T-helper 2 cell (primary cell): ENCODE results near the gene DEFB124.
"Not testable (repeated sequence)": the region's sequence is repeated elsewhere in the genome, so short reads cannot be mapped to it uniquely, and the experiment has no call there.

Experiments used
- DNase-seq, 5 experiments: peaks; one replicate each; pipeline versions ENCODE4 v3.0.0 to v3.0.0-alpha.2; 2012 to 2022

Gene DEFB124

DNA sequence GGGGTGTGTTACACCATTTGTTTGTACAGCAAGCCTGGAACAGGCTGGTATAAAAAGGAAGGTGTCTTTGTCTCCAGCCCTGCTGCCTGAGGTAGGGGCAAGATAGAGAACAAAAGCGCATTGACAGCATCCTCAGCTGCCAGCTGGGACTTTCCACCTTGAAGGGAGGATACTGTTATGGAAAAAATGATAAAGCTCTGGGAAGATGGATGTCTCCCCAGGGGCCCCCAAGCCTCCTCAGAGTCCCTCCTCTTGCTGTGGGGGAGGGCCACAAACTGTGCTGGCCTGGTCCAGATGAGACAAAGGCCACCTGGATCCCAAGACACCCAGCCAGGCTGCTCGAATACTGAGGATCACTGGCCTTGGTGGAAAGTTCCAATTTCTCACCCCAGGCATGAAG, 13.2 kb upstream of the DEFB124 start:
- DNase-seq = no peak

DNA sequence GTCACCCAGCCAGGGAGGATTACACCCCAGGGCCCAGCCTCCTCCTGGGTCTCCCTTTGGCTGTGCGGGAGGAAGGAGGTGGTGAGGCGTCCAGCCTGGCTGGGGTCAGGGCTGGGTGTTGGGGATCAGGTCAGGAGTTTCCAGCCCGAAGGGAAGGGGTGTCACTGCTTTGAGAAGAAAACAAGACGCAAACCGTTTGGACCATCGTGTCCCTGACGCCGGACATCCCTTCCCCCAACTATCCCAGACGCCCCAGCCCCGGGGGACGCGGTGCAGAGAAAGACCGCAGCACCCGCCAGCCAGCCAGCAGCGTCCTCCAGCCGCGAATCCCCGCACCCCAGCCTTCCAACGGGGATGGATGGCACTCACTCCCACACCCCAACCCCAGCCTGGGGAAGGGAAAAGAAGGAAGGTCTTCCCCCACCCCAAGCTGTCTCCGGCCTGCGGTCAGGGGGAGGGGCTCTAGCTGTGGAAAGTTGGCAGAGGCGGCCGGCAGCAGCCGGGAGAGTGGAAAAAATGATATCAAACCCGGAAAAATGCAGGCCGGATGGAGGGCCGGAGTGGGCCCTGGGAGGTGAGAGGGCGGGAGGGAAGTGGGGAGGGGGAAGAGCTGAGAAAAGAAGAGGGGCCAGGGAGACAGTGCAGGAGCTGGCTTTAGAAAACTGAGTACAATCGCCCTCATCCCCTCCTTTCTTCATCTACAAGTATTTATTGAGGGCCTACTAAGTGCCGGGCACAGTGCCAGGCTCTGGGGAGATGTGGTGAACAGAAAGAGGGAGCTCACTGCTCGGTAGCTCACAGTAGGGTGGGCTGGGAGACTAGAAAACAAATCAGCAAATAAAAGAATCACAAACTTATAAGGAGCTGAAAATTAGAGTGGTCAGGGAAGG, 10.8 kb upstream of the DEFB124 start:
- DNase-seq = no peak

DNA sequence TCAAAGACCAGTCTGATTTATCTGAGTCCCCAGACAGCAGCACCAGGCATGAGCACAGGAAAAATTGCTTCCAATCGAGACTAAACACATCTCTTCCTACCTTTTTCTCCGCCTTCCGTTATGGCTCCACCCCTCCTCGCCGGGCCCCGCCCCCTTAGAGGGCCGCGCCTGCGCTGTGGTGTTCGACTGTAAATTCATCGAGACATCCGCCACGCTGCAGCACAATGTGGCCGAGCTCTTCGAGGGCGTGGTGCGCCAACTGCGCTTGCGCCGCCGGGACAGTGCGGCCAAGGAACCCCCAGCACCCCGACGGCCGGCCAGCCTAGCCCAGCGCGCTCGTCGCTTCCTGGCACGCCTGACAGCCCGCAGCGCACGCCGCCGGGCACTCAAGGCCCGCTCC, 9.1 kb upstream of the DEFB124 start:
- DNase-seq = no peak

DNA sequence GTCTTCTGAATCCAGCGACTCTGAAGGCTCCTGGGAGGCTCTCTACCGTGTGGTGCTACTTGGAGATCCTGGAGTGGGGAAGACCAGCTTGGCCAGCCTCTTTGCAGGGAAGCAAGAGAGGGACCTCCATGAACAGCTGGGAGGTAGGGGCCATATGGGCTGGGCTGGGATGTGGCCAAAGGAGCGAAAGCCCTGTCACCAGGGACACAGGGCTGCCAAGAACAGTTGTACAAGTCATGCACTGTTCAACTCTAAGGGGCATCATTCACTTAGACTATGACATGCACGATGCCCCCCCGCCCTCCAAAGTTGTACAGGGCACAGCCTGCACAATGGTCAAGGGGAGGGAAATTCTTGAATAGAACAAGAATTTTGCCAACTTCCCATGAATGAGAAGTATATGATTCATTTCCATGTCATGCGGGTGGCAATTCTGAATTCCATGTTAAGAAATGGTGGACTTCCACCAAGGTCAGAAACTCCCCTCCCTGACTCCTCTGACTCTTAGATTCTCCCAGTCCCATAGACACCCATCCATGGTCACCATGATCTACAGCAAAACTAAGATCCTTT, 1.8 kb upstream of the DEFB124 start:
- no peak for DNase-seq

DNA sequence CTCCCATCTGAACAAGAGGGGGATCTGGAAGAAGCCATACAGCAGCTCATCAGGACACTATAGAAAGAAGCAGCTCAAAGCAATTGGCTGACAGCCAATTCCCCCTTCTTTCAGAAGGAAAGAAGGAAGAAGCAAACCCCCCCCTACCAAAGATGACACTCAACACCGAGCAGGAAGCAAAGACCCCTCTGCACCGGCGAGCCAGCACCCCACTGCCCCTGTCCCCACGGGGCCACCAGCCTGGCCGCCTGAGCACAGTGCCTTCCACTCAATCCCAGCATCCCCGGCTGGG, 1.3 kb upstream of the DEFB124 start:
- DNase-seq = no peak

DNA sequence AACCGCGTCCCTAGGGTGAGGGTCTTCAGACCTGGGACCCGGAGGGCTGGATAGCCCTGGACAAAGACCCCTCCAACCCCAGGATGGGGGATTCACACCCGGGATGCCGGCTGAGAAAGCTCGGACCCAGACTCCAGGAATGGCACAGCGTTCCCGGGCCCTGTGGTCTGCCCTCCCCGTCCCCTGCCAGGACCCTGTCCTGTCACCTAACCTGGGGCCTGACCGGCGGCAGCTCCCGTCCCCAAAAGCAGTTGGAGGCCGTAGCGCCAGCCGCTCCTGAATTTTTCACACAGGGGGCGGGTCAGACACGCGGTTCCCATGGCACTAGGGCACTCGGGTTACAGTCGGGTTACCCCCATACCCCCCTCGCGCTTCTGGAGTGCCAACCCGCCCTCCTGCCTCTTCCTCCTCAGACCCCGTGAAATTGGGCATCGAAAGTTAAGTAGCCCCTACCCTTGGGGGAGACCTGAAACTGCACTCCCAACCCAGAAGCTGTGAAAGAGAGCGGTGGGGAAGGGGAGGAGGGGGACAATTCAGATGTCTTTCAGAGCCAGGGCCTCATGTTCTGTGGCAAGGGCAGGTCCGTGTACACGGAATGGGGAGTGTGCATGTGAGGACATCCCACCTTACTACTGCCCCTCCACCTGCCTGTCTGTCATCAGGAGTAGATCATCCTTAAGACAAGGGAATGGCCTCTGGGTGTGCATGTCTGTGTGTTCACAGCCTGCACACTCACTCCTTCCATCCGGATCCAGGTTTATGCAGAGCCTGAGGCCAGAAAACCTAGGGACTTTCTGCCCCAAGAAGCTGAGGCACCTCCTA, 756 bp upstream of the DEFB124 start:
- DNase-seq = no peak

DNA sequence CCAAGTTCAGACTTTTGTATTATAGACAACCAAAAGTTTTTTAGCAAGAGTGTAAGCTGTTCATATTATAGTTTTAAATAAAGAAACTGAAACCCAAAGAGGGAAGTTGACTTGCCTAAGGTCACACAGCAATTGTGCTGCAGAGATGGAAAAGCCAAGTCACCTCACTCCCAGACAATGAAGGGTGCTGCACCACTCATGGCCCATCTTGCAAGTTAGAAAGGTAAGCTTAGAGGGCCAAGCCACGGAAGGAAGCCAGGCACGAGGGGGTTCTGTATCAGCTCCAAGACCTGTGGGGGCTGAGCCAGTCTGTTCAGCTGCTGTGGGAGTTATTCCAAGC, 860 bp downstream of the DEFB124 start:
- no peak for DNase-seq

DNA sequence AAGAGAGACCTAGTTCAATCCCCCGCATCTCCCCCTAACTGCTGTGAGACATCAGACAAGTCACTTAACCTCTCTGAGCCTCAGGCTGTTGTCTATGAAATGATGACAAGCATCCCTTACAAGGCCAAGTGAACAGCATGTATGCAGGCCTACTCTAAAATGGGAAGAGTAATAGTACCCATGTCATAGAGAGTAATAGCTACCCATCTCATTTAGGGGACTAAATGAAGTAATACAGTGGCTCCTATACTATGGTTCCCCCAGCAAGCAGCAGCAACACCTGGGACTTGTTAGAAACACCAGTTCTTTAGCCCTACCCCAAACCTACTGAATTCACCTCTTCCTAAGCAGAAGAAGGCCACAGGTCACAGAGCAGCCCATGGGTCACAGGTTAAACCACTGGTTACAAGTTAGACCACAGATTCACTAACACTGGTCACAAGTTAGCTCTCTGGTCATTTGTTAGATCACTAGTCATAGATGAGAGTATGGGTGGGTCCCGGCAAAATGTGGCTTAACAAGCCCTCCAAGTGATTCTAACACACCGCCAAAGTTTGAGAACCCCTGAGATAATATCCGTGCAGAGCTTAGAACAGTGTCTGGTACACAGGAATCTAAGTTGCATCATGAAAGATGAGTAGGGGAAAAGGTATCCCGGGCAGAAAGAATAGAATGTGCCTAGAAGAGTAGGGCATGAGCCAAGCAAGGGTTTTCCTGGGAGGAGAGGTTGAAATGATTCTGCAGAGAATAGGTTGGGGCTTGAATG, 1.4 kb downstream of the DEFB124 start:
- no peak for DNase-seq

DNA sequence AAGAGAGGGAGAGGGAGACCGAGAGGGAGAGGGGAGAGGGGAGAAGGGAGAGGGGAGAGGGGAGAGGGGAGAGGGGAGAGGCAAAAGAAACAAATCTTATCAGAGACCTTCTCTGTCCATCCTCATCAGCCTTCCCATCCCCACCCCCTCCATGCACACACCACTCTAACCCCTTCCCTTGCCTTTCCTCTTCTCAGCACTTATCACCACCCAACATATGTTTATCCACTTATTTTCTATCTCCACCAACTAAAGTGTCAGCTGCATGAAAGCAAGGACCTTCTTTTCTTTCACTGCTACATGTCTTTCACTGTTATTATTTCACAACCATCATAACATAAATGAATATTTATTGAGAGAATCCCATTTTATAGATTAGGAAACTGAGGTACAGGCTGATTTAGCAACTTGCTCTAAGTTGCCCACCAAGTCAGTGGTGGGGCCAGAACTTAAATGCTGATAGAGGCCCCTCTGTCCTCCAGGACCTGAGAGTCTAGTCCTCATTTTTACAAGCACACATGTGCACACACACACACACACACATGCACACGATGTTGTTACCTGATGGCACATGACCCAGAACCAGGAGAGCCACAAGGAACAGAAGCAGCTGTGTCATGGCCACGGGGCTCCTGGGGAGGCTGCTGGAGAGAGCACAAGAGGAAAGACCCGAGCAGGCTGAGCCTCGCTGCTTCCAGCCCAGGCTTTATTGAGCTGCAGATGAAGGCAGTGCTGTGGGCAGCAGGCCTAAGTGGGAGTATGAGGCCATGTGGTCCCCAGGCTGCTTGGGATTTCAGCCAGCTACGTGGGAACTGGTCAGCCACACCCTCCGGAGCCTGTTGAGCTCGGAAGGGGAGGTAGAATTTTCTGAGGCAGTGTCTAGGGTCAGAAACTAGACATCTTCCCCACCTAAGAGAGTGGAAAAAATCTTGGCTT, 2.3 kb downstream of the DEFB124 start:
- no peak for DNase-seq

DNA sequence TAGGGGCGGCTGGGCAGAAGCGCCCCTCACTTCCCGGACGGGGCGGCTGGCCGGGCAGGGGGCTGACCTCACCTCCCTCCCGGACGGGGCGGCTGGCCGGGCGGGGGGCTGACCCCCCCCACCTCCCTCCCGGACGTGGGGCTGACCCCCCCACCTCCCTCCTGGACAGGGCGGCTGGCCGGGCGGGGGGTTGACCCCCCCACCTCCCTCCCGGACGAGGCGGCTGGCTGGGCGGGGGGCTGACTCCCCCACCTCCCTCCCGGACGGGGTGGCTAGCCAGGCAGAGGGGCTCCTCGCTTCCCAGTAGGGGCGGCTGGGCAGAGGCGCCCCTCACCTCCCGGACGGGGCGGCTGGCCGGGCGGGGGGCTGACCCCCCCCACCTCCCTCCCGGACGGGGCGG, 4.0 kb downstream of the DEFB124 start:
- DNase-seq = not testable (repeated sequence)

DNA sequence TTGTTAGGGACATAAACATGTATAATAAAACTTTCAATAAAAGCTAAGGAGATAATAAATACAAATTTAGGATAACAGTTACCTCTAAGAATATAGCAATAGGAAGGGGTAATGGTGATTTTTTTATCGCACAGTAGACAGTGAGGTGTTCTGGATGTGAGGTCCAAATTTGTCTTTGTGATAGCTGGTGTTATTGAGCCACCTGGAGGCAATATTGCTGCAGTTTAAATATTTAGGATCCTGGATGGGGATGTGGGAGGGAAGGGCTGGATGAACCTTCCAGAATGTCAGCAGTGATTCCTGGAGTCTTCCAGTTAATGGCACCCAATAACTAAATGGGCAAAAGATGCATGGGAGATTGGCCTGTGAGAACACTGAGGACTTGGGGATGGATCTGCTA, 20.6 kb downstream of the DEFB124 start:
- no peak for DNase-seq

DNA sequence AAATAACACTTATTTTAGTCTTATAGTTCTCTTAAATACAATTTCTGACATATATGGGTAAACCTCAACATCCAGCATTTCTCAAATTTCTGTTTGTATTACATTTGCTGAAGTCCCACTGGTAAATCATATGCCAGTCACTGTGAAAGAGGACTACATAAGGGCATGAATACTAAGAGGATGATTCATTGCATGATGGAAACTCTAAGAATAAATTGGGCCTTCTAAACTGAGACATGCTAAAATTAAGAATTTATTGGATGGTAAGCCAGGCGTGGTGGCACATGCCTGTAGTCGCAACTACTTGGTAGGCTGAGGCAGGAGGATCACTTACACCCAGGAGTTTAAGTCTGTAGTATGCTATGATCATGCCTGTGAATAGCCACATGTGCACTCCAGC, 22.4 kb downstream of the DEFB124 start:
- DNase-seq = no peak

DNA sequence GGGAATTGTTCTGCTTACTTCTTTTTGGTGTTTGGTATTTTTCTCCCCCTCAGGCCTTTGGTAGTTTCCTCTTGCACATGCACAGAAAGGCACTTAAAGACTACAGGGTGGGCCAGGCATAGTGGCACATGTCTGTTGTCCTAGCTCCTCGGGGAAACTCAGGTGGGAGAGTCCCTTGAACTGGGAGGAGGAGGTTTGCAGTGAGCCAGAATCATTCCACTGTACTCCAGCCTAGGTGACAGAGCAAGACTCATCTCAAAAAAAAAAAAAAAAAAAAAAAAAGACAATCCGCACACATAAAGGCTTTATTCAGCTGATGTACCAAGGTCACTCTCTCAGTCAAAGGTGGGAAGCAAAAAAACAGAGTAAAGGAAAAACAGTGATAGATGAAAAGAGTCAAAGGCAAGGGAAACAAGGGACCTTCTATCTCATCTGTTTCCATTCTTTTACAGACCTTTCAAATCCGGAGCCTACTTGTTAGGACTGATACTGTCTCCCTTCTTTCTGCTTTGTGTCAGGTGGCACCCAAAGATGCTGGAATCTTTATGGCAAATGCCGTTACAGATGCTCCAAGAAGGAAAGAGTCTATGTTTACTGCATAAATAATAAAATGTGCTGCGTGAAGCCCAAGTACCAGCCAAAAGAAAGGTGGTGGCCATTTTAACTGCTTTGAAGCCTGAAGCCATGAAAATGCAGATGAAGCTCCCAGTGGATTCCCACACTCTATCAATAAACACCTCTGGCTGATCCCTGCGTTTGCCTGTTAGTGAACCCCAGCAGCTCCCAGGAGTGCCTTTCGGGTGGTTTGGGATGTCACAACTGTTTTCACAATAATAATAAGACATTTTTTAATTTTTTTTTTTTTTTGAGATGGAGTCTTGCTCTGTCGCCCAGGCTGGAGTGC, 25.2 kb downstream of the DEFB124 start:
- DNase-seq = no peak

DNA sequence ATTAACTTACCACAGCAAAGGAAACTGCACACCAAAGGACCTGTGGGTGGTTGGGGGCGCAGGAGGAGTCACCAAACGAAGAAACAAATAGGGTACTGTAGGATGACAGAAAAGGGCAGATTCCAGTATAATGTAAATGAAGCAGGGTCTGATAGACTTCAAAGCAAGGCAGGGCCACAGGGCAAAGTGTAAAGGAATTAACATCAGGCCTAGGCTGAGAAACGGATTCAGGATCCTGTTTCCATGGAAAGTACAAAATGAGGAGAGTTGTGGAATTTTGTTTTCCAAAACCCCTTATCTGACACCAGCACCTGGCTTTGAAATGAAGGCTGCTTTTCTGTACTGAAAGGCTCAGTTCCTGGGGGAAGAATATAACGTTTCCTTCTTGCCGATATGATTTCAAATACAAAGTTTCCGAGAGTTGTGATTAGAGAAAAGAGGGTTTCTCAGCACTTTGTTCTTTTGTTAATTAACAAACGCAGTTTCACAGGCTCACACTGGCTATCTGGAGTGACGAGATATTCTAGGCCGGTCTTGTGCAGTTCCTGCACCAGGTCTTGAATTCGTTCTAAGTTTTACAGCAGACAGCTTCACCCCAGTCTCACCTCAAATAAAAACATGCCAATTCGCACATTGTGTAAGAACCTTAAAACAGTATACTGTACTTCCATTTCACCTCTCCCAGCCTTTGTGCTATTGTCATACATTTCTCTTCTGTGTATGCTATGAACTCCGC, 28.7 kb downstream of the DEFB124 start:
- no peak for DNase-seq

DNA sequence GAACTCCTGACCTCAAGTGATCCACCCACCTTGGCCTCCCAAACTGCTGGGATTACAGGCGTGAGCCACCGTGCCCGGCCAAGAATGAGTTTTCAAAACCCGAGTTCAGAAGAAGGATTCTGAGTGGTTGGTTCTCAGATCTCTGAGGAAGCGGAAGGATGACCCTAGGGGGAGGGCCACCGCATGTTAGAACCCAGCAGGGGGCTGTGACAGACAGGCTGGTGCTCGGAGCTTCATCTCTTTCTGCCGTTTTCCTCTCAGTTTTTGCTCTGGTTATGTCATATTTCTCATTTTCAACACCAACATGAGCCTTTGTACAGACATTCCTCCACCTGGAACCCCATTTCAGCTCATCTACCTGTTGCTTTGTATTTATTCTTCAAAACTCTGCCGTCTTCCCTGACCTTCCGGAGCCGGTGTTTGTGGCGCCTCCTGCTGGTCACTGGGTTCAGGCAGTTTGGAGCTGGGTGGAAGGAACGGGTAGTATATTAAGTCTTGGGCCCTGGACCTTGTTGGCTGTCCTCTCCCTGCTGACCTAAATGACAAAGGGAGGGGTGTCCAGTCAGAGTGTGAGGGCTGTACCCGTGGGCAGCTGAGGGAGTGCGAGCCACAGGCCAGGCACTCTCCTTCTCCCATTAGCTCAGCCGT, 34.8 kb downstream of the DEFB124 start, which contains the start of gene DEFB123:
Gene DEFB123 (plus strand): TSS at position 621 of the 648 bp plus-strand sequence. CDS start 67 bp downstream, outside the sequence.
- DNase-seq = no peak

DNA sequence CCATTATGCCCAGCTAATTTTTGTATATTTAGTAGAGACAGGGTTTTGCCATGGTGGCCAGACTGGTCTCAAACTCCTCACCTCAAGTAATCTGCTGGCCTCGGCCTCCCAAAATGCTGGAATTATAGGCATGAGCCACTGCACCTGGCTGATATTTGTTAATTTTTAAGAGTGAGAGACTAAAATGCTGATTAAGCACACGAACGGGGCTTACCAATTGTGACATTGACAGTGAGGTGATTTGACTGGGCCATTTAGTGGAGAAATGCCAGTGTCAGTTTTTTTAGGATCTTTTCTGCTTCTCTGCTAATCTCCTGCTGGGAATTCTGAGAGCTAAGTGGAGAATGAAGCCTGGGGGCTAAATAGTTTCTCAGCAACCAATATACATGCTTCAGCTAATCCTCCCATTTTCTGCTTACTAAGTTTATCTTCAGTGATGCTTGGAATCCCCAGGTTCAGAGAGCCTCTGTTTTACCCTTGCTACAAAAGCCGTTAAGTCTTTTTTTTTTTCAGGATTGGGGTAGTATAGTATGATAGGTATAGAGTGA, 44.3 kb downstream of the DEFB124 start:
- no peak for DNase-seq

DNA sequence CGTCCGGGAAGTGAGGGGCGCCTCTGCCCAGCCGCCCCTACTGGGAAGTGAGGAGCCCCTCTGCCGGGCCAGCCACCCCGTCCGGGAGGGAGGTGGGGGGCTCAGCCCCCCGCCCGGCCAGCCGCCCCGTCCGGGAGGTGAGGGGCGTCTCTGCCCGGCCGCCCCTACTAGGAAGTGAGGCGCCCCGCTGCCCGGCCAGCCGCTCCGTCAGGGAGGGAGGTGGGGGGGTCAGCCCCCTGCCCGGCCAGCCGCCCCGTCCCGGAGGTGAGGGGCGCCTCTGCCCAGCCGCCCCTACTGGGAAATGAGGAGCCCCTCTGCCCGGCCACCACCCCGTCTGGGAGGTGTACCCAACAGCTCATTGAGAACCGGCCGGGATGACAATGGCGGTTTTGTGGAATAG, 47.4 kb downstream of the DEFB124 start:
- DNase-seq = not testable (repeated sequence)

DNA sequence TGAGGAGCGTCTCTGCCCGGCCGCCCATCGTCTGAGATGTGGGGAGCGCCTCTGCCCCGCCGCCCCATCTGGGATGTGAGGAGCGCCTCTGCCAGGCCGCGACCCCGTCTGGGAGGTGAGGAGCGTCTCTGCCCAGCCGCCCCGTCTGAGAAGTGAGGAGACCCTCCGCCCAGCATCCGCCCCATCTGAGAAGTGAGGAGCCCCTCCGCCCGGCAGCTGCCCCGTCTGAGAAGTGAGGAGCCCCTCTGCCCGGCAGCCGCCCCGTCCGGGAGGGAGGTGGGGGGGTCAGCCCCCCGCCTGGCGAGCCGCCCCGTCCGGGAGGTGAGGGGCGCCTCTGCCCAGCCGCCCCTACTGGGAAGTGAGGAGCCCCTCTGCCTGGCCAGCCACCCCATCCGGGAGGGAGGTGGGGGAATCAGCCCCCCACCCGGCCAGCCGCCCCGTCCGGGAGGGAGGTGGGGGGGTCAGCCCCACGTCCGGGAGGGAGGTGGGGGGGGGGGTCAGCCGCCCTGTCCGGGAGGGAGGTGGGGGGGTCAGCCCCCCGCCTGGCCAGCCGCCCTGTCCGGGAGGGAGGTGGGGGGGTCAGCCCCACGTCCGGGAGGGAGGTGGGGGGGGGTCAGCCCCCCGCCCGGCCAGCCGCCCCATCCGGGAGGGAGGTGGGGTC, 47.9 kb downstream of the DEFB124 start:
- not testable (repeated sequence) for DNase-seq

DNA sequence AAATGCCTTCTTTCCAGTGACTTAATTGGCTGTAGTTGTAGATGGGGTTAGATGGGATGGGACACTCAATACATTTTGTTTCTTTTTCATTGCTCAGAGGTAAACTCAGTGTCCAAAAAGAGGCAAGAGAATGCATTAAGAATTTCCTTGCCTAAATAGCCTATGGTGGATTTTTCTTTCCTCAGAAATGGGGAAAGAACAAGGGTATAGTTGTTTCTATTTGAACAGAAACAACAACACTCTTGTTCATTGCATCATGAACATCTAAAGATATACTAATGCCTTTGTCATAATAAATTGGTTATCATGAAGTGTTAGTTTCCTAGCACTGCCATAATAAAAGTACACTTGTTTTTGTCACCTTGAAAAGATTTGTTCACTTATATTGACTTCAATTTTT, 49.1 kb downstream of the DEFB124 start:
- DNase-seq = no peak
